Epithelial cell of prostate (primary cell): ENCODE measurements around the gene FUT8.
A peak's percentile ranks its signal among the peaks of the same experiment; 100 is the strongest.
"Not testable (repeated sequence)": the region's sequence is repeated elsewhere in the genome, so short reads cannot be mapped to it uniquely, and the experiment has no call there.

Experiments used
- DNase-seq: peaks from one replicate; pipeline ENCODE4 v3.0.0-alpha.2; 2011; ENCODE audit warnings: low read depth, low spot score
- H3K27ac ChIP-seq: fragments of 450-650 bp; 2 replicates; pipeline ENCODE4 v1.5.1; 2017; ENCODE audit warnings: mild to moderate bottlenecking

The FUT8 gene

DNA sequence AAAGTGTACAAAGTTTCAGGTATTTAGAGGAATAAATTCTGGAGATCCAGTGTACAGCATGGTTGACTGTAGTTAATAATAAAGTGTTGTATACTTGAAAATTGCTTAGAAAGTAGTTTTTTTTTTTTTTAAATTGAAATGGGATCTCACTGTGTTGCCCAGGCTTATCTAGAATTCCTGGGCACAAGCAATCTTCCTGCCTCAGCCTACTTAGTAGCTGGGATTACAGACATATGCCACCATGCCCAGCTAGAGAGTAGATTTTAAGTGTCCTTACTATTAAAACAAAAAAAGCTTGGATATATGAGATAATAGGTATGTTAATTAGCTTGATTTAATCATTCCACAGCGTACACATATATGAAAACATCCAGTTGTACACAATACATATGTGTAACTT, 27.7 kb downstream of the FUT8 start:
- no peak overlapping the region for H3K27ac ChIP-seq
- DNase-seq, result no peak

DNA sequence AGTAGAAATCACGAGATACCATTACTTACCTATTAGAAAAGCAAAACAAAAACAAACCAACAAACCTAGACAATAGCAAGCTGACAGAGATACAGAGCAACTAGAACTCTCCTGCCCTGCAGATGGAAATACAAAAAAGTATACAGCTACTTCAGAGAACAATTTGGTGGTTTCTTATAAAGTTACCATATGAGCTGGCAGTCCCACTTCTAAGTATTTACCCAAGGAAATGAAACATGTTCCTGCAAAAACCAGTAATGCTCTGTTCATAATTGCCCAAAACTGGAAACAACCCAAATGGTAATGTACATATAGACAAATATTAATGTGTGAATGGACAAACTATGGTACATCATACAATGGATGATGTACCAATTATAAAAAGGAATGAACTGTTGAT, 31.7 kb downstream of the FUT8 start:
- H3K27ac ChIP-seq, result peak overlapping the region; percentile 21
- DNase-seq, result peak; percentile 36

DNA sequence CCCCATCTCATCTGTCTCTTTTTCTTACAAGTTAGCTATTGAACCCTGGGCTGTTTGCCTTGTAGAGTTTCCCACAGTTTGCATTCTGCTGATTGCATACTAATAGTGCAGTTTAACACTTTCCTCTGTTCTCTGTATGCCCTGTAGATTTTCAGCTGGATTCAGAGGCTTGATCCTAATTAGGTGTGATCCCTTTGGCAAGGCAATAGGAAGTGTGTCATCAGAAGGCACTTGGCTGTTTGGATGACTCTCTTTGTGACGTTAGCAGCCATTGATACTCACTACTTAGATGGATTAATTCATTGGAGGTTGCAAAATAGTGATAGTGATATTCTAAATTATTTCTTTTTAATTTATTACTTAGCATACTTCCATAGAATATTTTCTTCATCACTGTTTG, 33.6 kb downstream of the FUT8 start:
- no peak for DNase-seq
- H3K27ac ChIP-seq, result no peak overlapping the region

DNA sequence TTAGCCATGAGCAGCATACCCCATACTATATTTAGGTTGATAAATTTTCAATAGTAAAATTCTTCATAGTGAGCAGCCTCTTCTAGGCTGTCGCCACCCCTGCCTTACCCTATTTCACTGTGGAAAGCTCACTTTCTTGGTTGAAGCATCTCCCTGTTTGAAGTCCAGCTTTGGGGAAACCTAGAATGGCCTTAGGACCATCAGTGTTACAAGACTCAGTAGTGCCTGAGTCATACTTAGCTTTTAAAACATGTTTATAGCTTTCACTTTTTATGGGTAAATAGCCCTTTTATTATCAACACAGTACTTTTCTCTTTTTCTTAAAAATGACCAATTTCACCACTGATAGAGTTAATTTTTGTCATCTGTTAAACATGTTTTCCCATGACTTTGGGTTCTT, 37.1 kb downstream of the FUT8 start:
- no peak overlapping the region for H3K27ac ChIP-seq
- DNase-seq, result no peak

DNA sequence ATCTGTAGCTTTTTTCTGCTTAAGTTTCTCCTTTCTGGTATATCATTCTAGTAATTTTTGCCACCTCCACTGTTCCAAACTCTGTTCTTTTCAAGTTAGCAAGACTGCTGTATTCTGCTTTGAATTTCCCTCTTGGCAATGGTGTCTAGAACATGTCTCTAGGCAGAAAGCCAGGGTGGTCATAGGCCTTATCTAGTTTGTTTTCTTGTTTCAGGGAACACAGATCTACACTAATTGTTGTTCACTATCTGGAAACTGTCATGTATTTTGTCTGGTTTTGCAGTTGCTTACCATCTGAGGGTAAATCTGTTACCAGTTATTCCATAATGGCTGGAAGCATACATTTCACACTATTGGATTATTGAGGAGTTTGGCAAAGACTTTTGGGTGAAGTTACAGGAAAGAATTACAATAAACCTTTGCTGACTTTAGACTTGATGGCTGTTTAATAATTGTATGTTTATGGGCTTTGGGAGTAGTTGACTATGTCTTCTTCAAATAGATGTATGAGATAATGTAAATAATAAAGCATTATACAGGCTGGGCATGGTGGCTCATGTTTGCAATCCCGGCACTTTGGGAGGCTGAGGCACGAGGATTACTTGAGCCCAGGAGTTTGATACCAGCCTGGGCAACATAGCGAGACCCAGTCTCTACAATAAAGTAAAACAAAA, 41.4 kb downstream of the FUT8 start:
- no peak overlapping the region for H3K27ac ChIP-seq
- DNase-seq, result no peak

DNA sequence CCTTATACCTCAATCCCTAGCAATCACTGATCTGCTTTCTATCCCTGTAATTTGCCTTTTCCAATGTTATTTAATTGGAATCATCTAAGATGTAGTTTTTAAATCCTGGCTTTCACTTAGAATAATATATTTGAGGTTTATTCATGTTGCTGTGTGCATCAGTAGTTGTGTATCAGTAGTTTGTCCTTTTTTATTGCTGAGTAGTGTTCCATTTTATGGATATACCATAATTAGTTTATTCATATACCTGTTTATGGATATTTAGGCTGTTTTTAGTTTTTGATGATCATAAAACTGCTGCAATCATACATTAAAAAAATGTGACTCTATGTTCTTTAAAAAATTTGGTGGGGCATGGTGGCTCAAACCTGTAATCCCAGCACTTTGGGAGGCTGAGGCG, 43.7 kb downstream of the FUT8 start:
- no peak overlapping the region for H3K27ac ChIP-seq
- DNase-seq, result no peak

DNA sequence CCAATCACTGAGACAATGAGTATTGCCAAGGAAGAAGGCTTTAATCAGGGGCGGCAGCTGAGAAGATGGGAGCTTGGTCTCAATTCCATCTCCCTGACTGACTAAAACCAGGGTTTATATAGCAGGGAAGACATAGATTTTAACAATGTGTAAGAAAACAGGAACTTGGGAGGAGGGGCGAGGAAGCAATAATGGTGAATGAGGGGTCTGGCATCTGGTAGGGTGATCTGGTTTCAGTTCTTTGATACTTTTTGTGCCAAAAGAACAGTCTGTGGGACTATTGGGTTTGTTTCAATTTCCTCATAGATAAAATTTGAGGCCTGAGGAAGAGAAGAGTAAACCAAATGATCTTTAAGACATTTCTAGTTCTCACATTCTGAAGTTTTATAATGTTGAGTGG, 49.2 kb downstream of the FUT8 start:
- H3K27ac ChIP-seq, result peak overlapping the region; percentile 64
- DNase-seq, result no peak

DNA sequence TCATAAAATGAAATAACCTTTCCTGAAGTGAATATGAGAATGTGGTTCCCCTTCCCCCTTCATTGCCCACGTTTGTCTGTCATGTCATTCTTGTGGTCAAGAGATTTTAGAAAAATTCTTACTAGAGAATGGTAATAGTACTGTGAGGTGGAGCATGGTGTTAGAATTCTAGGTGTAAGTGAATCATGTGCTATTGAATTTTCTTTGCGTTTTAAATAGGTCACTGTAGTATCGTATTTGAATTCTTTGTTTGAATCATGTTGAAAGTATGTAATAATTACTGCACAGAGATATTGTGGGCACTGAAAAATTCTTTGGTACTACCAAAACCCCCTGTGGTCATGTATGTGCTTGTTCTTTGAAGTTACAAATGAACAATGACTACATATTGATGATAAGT, 49.9 kb downstream of the FUT8 start:
- H3K27ac ChIP-seq, result peak overlapping the region; percentile 64
- DNase-seq, result peak; percentile 65

DNA sequence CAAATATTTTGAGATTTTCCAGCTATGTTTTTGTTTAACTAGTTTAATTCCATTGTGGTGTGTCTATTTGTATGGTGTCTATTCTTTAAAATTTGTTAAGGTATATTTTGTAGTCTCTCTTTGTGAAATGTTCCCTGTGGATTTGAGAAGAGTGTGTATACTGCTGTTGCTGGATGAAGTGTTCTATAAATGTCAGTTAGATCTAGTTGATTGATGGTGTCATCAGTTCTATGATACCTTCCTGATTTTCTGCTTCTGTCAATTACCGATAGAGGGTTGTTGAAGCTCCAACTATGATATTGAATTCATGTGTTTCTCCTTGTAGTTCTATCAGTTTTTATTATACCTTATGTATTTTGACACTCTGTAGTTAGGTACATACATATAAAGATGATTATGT, 53.1 kb downstream of the FUT8 start:
- DNase-seq, result no peak
- no peak overlapping the region for H3K27ac ChIP-seq

DNA sequence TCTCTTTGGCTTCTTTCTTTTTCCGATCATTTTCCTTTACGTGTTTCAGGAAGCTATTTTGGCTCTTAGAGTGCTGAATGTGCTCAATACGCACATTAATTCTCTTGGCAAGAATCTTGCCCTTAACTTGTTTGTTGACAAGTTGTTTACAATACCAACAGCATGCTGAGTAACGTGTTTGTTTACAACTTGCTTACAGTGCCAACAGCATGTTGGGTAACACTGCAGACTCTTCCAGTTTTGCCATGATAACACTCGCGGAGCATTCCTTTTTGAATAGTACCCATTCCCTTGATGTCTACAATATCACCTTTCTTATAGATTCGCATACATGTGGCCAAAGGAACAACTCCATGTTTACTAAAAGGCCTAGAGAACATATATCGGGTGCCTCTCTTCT, 55.4 kb downstream of the FUT8 start:
- H3K27ac ChIP-seq, DNase-seq: not testable (repeated sequence)

DNA sequence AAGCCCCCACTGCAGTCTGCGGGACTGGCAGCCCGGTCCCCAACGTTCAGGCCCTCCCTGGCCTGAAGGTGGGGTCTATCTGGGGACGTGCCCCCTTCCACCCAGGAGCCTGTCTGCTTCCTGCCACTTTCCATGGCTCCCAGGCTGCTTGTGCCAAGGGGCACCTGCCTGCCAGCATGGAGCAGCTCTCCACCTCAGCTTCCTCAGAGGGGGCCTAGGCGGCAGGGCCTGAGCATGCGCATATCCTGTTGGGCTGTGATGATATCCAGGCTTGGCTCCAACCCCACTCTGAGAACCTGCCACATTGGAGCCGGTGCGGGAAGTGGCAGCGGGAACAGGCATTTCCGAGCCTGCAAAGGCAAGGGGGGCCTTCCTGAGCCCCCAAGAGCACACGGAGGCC, 57.4 kb downstream of the FUT8 start:
- H3K27ac ChIP-seq, result no peak overlapping the region
- DNase-seq, result no peak

DNA sequence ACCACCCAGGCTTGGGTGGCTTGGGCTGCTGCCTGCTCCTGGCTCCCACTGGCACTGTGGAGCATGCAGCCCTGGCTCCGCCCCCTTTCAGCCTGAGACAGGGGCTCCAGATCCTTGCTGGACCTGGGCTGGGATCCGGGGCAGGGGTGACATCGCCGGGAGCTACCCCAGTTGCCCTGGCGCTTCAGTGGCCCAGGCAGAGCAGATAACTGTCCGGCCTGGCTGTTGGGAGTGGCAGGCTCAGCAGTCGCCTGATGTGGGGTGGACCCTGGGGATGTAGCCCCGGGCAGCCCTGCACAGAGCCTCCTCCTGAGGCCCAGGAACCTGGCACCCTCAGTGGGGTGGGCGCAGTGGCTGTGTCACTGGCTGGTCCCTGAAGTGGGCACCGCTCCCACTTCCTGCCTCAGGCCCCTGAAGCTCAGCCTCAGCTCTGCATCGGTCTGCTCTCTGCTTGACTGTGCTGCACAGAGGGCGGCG, 57.9 kb downstream of the FUT8 start:
- no peak overlapping the region for H3K27ac ChIP-seq
- DNase-seq, result no peak

DNA sequence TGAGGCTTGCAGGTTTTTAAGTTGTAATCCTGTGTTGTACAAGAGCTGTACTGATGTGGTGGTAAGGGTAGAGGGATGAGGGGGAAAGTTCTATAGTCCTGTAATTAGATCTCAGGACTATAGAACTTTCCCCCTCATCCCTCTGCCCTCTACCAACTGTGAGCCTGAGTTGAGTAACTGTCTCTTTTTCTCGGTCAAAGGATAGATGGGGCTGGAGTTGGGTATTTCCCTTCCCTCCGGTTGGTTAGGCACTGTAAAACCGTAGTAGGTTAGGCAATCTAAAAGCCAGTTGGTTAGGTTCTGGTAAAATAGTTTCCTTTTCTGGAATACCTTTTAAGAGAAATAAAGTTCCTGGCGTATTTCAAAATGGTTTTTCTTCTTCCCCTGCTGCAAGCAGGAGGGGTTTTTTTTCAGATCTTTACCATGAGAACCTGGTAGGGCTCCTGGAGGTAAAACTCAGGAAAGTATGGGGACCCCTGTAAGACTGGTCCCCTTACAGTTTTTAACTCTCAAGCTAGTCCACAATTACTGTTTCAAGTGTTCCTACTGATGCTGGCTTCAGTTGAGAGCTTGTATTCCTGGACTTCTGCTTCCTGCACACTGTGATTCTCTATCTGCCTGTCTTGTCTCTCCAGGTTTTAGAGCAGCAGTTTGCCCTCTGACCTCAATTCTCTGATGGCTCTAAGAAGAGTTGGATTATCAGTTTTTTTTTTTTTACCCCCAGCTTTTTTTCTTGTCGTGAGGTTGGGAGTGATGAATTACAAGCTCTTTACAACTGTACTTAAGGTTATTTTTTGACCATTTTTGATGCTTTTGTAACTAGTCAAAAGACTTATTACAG, 58.7 kb downstream of the FUT8 start:
- H3K27ac ChIP-seq, result no peak overlapping the region
- no peak for DNase-seq

DNA sequence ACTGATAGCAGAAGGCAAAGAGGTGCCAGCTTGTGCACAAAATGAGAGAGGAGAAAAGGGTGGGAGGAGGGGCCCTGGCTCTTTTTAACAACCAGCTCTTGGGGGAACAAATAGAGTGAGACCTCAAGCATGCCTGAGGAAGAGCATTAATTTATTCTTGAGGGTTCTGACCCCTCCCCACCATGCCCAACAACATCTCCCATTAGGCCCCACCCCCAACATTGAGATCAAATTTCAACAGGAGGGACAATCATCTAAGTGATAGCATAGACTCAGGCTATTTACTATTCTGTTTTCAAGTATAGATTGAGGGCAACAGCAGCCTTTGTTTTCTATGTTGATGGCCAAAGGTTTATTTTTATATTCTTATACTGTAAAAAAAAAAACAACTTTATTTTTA, 59.7 kb downstream of the FUT8 start:
- H3K27ac ChIP-seq, result no peak overlapping the region
- DNase-seq, result no peak

DNA sequence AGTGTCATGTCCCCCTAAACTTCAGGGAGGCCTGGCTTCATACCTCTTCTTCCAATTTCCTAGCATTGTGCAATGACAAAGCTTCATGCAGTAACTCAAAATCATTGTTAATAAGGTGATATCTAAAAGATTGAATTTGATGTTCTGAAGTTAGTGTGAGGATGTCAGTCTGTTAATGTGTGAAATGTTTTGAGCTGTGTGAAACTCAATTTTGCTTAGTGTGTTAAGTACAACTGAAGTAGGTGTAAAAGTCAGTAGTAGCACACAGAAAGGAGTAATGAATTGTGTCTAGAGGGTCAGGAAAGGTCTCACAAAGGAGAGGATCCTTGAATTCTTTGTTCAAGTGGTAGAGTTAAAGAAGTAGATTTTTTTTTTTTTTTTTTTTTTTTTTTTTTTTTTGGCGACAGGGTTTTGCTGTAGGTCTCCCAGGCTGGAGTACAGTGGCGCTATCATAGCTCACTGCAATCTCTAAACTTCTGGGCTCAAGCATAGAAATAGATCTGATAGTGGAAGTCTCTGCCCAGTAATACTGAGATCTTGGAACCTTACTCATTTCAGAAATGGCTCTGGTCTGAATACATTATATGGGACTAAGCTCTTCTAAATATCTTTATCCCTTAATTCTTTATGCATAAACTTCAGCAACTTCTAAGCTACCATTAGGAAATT, 63.9 kb downstream of the FUT8 start:
- H3K27ac ChIP-seq, result no peak overlapping the region
- no peak for DNase-seq

DNA sequence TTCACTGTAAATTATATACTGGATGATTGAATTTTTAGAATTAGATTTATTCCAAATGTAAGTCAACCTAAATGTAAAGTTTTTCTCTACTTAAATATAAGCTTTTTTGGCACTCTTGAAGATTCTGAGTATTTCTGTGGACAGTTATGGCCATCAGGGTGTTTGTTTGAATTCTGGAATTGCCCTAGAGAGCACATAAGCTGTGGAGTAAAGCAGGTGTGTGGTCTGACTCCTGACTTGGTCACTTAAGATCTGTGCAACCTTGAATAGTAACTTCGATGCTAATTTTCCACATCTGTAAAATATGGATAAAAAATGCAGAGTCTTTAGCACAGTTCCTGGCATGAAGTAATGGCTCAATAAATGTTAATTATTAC, 64.4 kb downstream of the FUT8 start:
- H3K27ac ChIP-seq, result no peak overlapping the region
- DNase-seq, result no peak

DNA sequence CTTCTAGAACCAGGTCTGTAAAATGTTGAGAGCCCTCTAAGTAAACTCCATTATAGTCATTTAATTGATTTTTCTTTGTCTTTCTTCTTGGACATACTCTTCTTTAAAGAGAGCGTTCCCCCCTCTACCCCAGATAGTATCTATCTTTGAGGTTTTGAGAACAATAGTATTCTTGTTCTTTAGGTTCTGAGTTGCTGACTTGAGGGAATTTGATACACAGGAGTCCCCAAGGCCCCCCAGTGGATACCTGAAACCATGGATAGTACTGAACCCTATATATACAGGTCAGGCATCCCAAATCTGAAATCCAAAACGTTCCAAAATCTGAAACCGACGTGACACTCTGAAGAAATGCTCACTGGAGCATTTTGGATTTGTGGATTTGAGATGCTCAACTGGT, 65.5 kb downstream of the FUT8 start:
- peak overlapping the region; percentile 14 for H3K27ac ChIP-seq
- no peak for DNase-seq

DNA sequence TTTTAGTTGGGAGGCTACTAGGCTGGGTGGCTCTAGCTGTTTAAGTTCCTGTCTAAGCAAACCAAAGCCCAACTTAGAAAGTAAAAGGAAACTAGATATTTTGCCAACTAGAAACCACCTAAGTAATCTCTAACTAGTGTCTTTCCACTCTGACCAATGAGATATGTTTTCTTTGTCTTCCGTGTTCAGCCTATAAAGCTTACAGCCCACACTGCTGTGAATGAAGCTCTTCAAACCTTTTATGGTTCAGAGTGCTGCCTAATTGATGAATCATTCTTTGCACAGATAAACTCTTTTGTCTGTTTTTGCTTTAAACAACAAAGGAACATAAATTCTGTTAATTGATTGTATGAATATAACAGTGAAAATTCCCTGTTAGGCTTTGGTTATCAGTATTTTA, 66.1 kb downstream of the FUT8 start:
- H3K27ac ChIP-seq, result peak overlapping the region; percentile 14
- DNase-seq, result peak; percentile 44

DNA sequence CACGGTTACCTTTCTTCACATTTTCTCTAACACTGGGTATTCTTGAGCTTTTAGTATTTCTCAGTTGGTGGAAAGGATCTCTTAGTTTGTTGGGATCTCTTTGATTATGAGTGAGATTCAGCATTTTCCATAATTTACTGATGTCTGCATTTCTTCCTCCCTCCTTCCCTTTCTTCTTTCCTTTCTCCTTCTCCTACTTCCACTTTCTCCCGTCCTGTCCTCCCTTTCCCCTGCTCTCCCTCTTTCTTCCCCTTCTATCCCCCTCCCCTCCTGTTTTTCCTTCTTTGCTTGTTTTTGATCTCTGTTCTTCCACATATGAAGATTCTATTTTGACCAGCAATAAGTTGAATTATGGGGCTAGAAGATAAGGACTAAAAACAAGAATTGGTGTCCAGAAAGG, 66.9 kb downstream of the FUT8 start:
- DNase-seq, result no peak
- no peak overlapping the region for H3K27ac ChIP-seq

DNA sequence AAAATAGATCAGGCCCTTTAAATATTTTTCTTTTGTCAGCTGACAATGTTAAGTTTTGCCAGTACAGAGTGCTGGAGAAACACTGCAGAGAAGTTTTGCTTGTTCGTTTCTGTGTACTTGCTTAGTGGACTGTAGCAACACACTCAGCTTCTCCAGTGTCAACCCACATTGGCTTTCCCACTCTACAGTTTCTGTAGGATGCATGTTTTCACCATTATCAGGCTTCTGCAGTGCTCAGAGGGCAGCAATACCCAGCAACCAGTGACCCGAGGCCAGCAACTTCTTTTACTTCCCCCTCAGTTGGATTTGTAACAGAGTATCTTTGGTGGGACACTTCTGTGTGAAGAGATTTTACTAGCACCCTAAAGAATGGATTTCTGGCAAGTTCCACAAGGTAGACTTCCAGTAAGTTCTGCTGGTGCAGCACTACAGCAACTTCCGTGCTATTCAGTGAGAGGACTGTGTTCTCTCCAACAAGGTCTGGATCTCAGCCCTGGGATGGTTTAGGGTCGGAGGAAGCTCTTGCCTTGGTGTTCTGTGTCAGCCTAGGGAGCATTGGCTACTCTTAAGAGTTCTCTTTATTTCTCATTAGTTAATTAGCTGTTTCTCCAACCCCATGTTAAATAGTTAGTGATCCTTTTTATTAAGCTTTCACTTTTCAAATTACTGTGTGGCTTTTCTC, 70.4 kb downstream of the FUT8 start:
- H3K27ac ChIP-seq, result no peak overlapping the region
- no peak for DNase-seq

DNA sequence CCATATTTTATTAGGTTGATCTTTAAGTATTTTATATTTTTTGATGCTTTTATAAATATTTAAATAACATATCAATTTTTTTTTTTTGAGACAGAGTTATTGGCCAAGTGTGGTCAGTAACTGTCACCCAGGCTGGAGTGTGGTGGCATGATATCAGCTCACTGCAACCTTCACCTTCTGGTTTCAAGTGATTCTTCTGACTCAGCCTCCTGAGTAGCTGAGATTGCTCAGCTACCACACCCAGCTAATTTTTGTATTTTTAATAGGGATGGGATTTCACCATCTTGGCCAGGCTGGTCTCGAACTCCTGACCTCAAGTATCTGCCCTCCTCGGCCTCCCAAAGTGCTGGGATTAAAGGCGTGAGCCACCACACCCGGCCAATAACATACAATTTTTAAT, 71.1 kb downstream of the FUT8 start:
- no peak for DNase-seq
- H3K27ac ChIP-seq, result peak overlapping the region; percentile 10
